Spinal cord (tissue), 10 donors: ENCODE measurements around the gene RGS7BP. TPM values are rescaled to one million over a fixed set of nuclear protein-coding genes. Genes with fewer than 3 reads are reported as not detected.
A peak's percentile ranks its signal among the peaks of the same experiment; 100 is the strongest.

Source experiments
- DNase-seq, 6 donors: peaks; one replicate each; pipeline versions ENCODE4 v3.0.0 to v3.0.0-alpha.2; 2013 to 2015; ENCODE audit warnings: low spot score in 6 of 6, low read depth in 4 of 6
- H3K27ac ChIP-seq: one replicate; pipeline ENCODE4 v1.5.1; 2013; ENCODE audit warnings: low read depth, low read length, control low read depth
- H3K27me3 ChIP-seq: one replicate; pipeline ENCODE4 v1.6.1; 2013; ENCODE audit warnings: low read length; ENCODE audit not compliant: control insufficient read depth, insufficient read depth
- H3K36me3 ChIP-seq: one replicate; pipeline ENCODE4 v1.6.1; 2013; ENCODE audit warnings: low read length; ENCODE audit not compliant: control insufficient read depth, insufficient read depth
- H3K4me1 ChIP-seq: one replicate; pipeline ENCODE4 v1.6.1; 2013; ENCODE audit warnings: low read length; ENCODE audit not compliant: control insufficient read depth, insufficient read depth
- H3K4me3 ChIP-seq: one replicate; pipeline ENCODE4 v1.5.1; 2013; ENCODE audit warnings: low read depth, low read length, control low read depth
- H3K9me3 ChIP-seq: one replicate; pipeline ENCODE4 v1.6.1; 2013; ENCODE audit warnings: low read length; ENCODE audit not compliant: control insufficient read depth, insufficient read depth
- WGBS: methylation state at CpG from one replicate; pipeline ENCODE4 v1.1.5; 2013; ENCODE audit warnings: missing lambda C conversion rate; ENCODE audit not compliant: insufficient coverage; 5-methylcytosine and 5-hydroxymethylcytosine counted together
- polyA plus RNA-seq, 2 donors: library from polyadenylated mRNA; unstranded; fragments of 120-200 nt; gene quantifications; one replicate each; pipeline ENCODE4 v1.2.1, GENCODE V29; 2013; ENCODE audit not compliant: insufficient read length in 2 of 2
- total RNA-seq, 2 donors: library from RNA; depleted of rRNA in 1 of 2; stranded (reverse); fragments of 120-200 nt in 1 of 2; fragments of >200 nt in 1 of 2; gene quantifications; one replicate each; pipeline versions ENCODE4 v1.2.3 to v1.2.4, GENCODE V29; 2013 to 2014
- donor health status: healthy.

The RGS7BP gene
- total and polyA plus RNA-seq, 4 donors, result 4.3 to 28.4 (median 9.7) TPM

GRCh38 chr5:64585646-64586045, 79.8 kb downstream of the RGS7BP start:
- DNase-seq, result peak in 1 of 6 donors; percentile 24
- Histone ChIP-seq H3K4me3 (no peak overlapping the region), H3K27ac (no peak overlapping the region), H3K36me3 (no peaks in the 10 kb centered on the region), H3K9me3 (no peaks in the 10 kb centered on the region), H3K4me1 (no peaks in the 10 kb centered on the region), H3K27me3 (no peaks in the 10 kb centered on the region)
- WGBS, result no CpG with 5 or more reads among the region's 4 CpGs

GRCh38 chr5:64587370-64587769, 81.6 kb downstream of the RGS7BP start:
- Histone ChIP-seq H3K9me3 (no peaks in the 10 kb centered on the region), H3K36me3 (no peaks in the 10 kb centered on the region), H3K27ac (no peak overlapping the region), H3K4me1 (no peaks in the 10 kb centered on the region), H3K4me3 (no peak overlapping the region), H3K27me3 (no peaks in the 10 kb centered on the region)
- peak in 1 of 6 donors; percentile 69 for DNase-seq

- no peak overlapping the region for H3K4me3 ChIP-seq
- WGBS, result no CpG with 5 or more reads among the region's 2 CpGs
- no peak overlapping the region for H3K27ac ChIP-seq
- no peaks in the 10 kb centered on the region for H3K9me3 ChIP-seq
- no peak for DNase-seq
- H3K4me1 ChIP-seq, result no peaks in the 10 kb centered on the region
- no peaks in the 10 kb centered on the region for H3K27me3 ChIP-seq
- H3K36me3 ChIP-seq, result no peaks in the 10 kb centered on the region
Measured at GRCh38 chr5:64592730-64593341, 87.0 kb downstream of the RGS7BP start.

- no peak overlapping the region for H3K4me3 ChIP-seq
- H3K9me3 ChIP-seq, result no peaks in the 10 kb centered on the region
- 100% methylated on average over 1 of the region's 3 CpGs for WGBS
- H3K36me3 ChIP-seq, result no peaks in the 10 kb centered on the region
- DNase-seq, result no peak
- H3K27ac ChIP-seq, result no peak overlapping the region
- no peaks in the 10 kb centered on the region for H3K4me1 ChIP-seq
- H3K27me3 ChIP-seq, result no peaks in the 10 kb centered on the region
Measured at GRCh38 chr5:64594025-64594424, 88.2 kb downstream of the RGS7BP start.

- no peaks in the 10 kb centered on the region for H3K27me3 ChIP-seq
- H3K36me3 ChIP-seq, result no peaks in the 10 kb centered on the region
- no peak overlapping the region for H3K27ac ChIP-seq
- no peaks in the 10 kb centered on the region for H3K4me1 ChIP-seq
- no peak for DNase-seq
- 65% methylated on average over 2 of the region's 4 CpGs for WGBS
- H3K4me3 ChIP-seq, result no peak overlapping the region
- no peaks in the 10 kb centered on the region for H3K9me3 ChIP-seq
Measured at GRCh38 chr5:64594601-64595000, 88.8 kb downstream of the RGS7BP start.

- WGBS, result 86% methylated on average over 1 of the region's 2 CpGs
- Histone ChIP-seq H3K27me3 (no peaks in the 10 kb centered on the region), H3K4me3 (no peak overlapping the region), H3K9me3 (no peaks in the 10 kb centered on the region), H3K27ac (no peak overlapping the region), H3K36me3 (no peaks in the 10 kb centered on the region), H3K4me1 (no peaks in the 10 kb centered on the region)
- DNase-seq, result peak in 1 of 6 donors; percentile 28
Measured at GRCh38 chr5:64595031-64595855, 89.4 kb downstream of the RGS7BP start.

- H3K27me3 ChIP-seq, result no peaks in the 10 kb centered on the region
- DNase-seq, result no peak
- no peak overlapping the region for H3K27ac ChIP-seq
- H3K4me3 ChIP-seq, result no peak overlapping the region
- H3K9me3 ChIP-seq, result no peaks in the 10 kb centered on the region
- no peaks in the 10 kb centered on the region for H3K36me3 ChIP-seq
- no peaks in the 10 kb centered on the region for H3K4me1 ChIP-seq
Measured at GRCh38 chr5:64599226-64599625, 93.4 kb downstream of the RGS7BP start.

- 44% methylated on average over 4 of the region's 4 CpGs for WGBS
- no peaks in the 10 kb centered on the region for H3K9me3 ChIP-seq
- H3K4me1 ChIP-seq, result no peaks in the 10 kb centered on the region
- no peak overlapping the region for H3K27ac ChIP-seq
- no peak overlapping the region for H3K4me3 ChIP-seq
- H3K27me3 ChIP-seq, result no peaks in the 10 kb centered on the region
- no peaks in the 10 kb centered on the region for H3K36me3 ChIP-seq
- no peak for DNase-seq
Measured at GRCh38 chr5:64603676-64604075, 97.9 kb downstream of the RGS7BP start.

GRCh38 chr5:64606926-64607325, 101.1 kb downstream of the RGS7BP start:
- Histone ChIP-seq H3K4me3 (no peak overlapping the region), H3K27ac (no peak overlapping the region), H3K27me3 (no peaks in the 10 kb centered on the region), H3K9me3 (no peaks in the 10 kb centered on the region), H3K36me3 (no peaks in the 10 kb centered on the region), H3K4me1 (no peaks in the 10 kb centered on the region)
- DNase-seq, result no peak
- WGBS, result no CpG with 5 or more reads among the region's 1 CpG
